ENCODE data around the gene RPS5. TPM values are rescaled to one million over a fixed set of nuclear protein-coding genes. Genes with fewer than 3 reads are reported as not detected.

The RPS5 gene
- total RNA-seq, 1 experiment from 2014 or later: 1,982 TPM

DNA sequence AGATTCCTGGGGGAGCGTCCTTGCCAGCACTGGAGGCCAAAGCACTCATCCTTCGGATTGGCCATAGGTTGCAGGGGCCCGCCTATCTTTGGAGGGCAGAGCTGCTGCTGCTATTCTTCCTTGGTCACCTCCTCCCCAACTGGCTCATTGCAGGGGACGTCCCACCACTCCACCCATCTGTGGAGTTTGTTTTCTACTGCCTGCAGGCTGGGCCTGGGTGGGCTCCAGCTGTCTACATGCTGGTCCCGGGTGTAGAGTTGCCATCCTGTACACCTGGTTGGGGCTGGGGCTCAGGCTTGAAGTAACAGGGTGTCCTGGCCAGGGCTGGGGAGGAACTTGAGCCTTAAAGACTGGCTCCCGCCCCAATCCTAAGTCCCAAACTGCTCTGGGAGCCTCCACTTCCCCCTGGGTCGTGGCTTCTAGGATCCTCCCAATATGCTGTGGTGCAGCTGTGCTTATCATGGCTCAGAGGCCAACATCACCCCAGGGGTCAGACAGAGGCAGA is 10.5 kb downstream of the RPS5 start:
- Histone ChIP-seq H2AFZ (ENCODE audit: low read depth, low read length, poor library complexity, severe bottlenecking) (no peak overlapping the region), H3K9me3 (ENCODE audit: control insufficient read depth in 1 of 2, insufficient read depth in 1 of 2, low read depth in 1 of 2, low read length in 2 of 2) (no peaks in the 10 kb centered on the region), H3K27me3 (ENCODE audit: insufficient read depth, low read length) (no peaks in the 10 kb centered on the region), H4K20me1 (ENCODE audit: insufficient read depth) (peaks cover 16% of the 10 kb centered on the region; the same call in 1 of the 2 replicates), H3K9ac (ENCODE audit: low read length) (no peak overlapping the region), H3K4me3 (replicated peaks in 1 of 2; ENCODE audit: low read depth in 1 of 2, low read length in 2 of 2) (no peak overlapping the region), H3K4me1 (ENCODE audit: control insufficient read depth in 1 of 2, insufficient read depth in 2 of 2, low read length in 2 of 2) (peaks cover 31 to 50% of the 10 kb centered on the region in 2 experiments), H3K27ac (ENCODE audit: low read depth, low read length) (no peak overlapping the region), H3K36me3 (ENCODE audit: control insufficient read depth in 1 of 2, insufficient read depth in 2 of 2, low read length in 2 of 2) (peaks cover 12 to 27% of the 10 kb centered on the region in 2 experiments; a peak in 3 of 4 replicates), H3K9me2 (ENCODE audit: insufficient read depth) (no peaks in the 10 kb centered on the region), H3K4me2 (ENCODE audit: low read length) (no peak overlapping the region), H3K79me2 (ENCODE audit: insufficient read depth, low read length) (peaks cover 19% of the 10 kb centered on the region)
- ChIA-PET RAD21 (ENCODE audit: low non-redundant PET in 1 of 2, low total read pairs in 2 of 2, uncharacterized antibody in 2 of 2, unreplicated experiment in 2 of 2) (no interaction called here), CTCF (no interaction called here), POLR2A (no interaction called here)
- no peak for DNase-seq (ENCODE audit: low read depth, low spot score)
- BruUV-seq (replicated peaks): no TSS peak
- no peak for TF ChIP-seq ATF3 (IDR thresholded peaks at IDR 0.05)
- TF ChIP-seq ZNF274 (IDR thresholded peaks at IDR 0.05; ENCODE audit: low read depth, low read length): no peak
- TF ChIP-seq ELF1 (IDR thresholded peaks at IDR 0.05; ENCODE audit: borderline replicate concordance, low read depth): no peak
- TF ChIP-seq CEBPB (IDR thresholded peaks at IDR 0.05; ENCODE audit: low read depth): no peak
- TF ChIP-seq SP1 (IDR thresholded peaks at IDR 0.05; ENCODE audit: low read depth): no peak
- TF ChIP-seq CBX3 (IDR thresholded peaks at IDR 0.05; ENCODE audit: low read depth): no peak
- TF ChIP-seq POLR2AphosphoS5 (IDR thresholded peaks at IDR 0.05; ENCODE audit: low read depth, low read length): no peak
- TF ChIP-seq, protein P1, sequence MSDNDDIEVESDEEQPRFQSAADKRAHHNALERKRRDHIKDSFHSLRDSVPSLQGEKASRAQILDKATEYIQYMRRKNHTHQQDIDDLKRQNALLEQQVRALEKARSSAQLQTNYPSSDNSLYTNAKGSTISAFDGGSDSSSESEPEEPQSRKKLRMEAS (IDR thresholded peaks at IDR 0.05): no peak
- no peak for TF ChIP-seq TCF7L2 (IDR thresholded peaks at IDR 0.05; ENCODE audit: borderline replicate concordance, extremely low read depth, insufficient read depth, insufficient read length)
- no peak for TF ChIP-seq EZH2 (IDR thresholded peaks at IDR 0.05)
- no peak for TF ChIP-seq CTCF (IDR thresholded peaks at IDR 0.05 in 2 of 3, conservative IDR thresholded peaks at IDR 0.05 in 1 of 3; ENCODE audit: borderline replicate concordance in 1 of 3, insufficient read depth in 1 of 3, low read depth in 2 of 3, low read length in 2 of 3)
- no peak for TF ChIP-seq JUND (IDR thresholded peaks at IDR 0.05)
- no peak for TF ChIP-seq ZBTB33 (IDR thresholded peaks at IDR 0.05; ENCODE audit: extremely low read depth, insufficient replicate concordance, low read length)
- TF ChIP-seq FOSL1 (IDR thresholded peaks at IDR 0.05; ENCODE audit: low read depth): no peak
- no peak for TF ChIP-seq EGR1 (IDR thresholded peaks at IDR 0.05; ENCODE audit: low read depth)
- intact Hi-C loops (cut with micrococcal nuclease): no loop called here
- ATAC-seq: no peak
